KMS-11 (cell line): ENCODE data around the gene TCAP.
A peak's percentile ranks its signal among the peaks of the same experiment; 100 is the strongest.

Experiments
- H2AFZ ChIP-seq: fragments of 200-600 bp; sonication (generic); 2 replicates; pipeline ENCODE4 v1.6.1; 2016; ENCODE audit warnings: antibody characterized with exemption, mixed run types, low read depth
- H3K27ac ChIP-seq: fragments of 200-600 bp; sonication (generic); 2 replicates; pipeline ENCODE4 v1.6.1; 2016; ENCODE audit warnings: mild to moderate bottlenecking, mixed run types
- H3K27me3 ChIP-seq: fragments of 200-600 bp; sonication (generic); 2 replicates; pipeline ENCODE4 v1.6.1; 2017; ENCODE audit warnings: mild to moderate bottlenecking, low read depth, mixed run types, moderate library complexity; ENCODE audit not compliant: insufficient read depth
- H3K36me3 ChIP-seq: fragments of 200-600 bp; sonication (generic); 2 replicates; pipeline ENCODE4 v1.6.1; 2017; ENCODE audit warnings: mild to moderate bottlenecking, mixed run types; ENCODE audit not compliant: insufficient read depth
- H3K4me1 ChIP-seq: fragments of 200-600 bp; sonication (generic); 2 replicates; pipeline ENCODE4 v1.6.1; 2016; ENCODE audit warnings: mild to moderate bottlenecking, low read depth, mixed run types; ENCODE audit not compliant: poor library complexity, severe bottlenecking
- H3K4me2 ChIP-seq: fragments of 200-600 bp; sonication (generic); 2 replicates; pipeline ENCODE4 v1.7.0; 2016; ENCODE audit warnings: mild to moderate bottlenecking, mixed run types
- H3K4me3 ChIP-seq: fragments of 200-600 bp; sonication (generic); IDR thresholded peaks from 2 replicates; pipeline ENCODE4 v1.6.1; 2017; ENCODE audit warnings: low read depth, low read length, mixed read lengths; ENCODE audit not compliant: insufficient read depth
- H3K79me2 ChIP-seq: fragments of 200-600 bp; sonication (generic); 2 replicates; pipeline ENCODE4 v1.6.1; 2016; ENCODE audit warnings: low read depth, mixed run types; ENCODE audit not compliant: insufficient read depth
- H3K9ac ChIP-seq: fragments of 200-600 bp; sonication (generic); 2 replicates; pipeline ENCODE4 v1.6.1; 2016; ENCODE audit warnings: mild to moderate bottlenecking, mixed run types
- H4K20me1 ChIP-seq: fragments of 200-600 bp; sonication (generic); 2 replicates; pipeline ENCODE4 v1.6.1; 2016; ENCODE audit warnings: mild to moderate bottlenecking, mixed run types; ENCODE audit not compliant: insufficient read depth
- CTCF ChIP-seq: fragments of 200-600 bp; sonication (generic); conservative IDR thresholded peaks from 2 replicates; pipeline ENCODE4 v1.6.1; 2017; ENCODE audit warnings: low read depth, mild to moderate bottlenecking, antibody characterized with exemption, low read length, moderate library complexity, mixed read lengths

Gene TCAP

GRCh38 chr17:39702901-39703893 is 38.0 kb downstream of the TCAP start:
- Histone ChIP-seq H3K36me3 (no peaks in the 10 kb centered on the region), H3K27ac (peak overlapping the region; percentile 89), H4K20me1 (no peaks in the 10 kb centered on the region), H3K27me3 (no peaks in the 10 kb centered on the region), H3K4me1 (peaks cover 59% of the 10 kb centered on the region), H3K4me3 (no peak overlapping the region), H3K4me2 (peak overlapping the region; percentile 69), H2AFZ (peak overlapping the region; percentile 48; the same call in 1 of the 2 replicates), H3K79me2 (no peaks in the 10 kb centered on the region), H3K9ac (peak overlapping the region; percentile 49; the same call in 1 of the 2 replicates)
- no peak for TF ChIP-seq CTCF

- Histone ChIP-seq H3K4me1 (peaks cover 59% of the 10 kb centered on the region), H3K79me2 (no peaks in the 10 kb centered on the region), H3K36me3 (no peaks in the 10 kb centered on the region), H2AFZ (peak overlapping the region; percentile 48; the same call in 1 of the 2 replicates), H3K27ac (peak overlapping the region; percentile 89), H3K4me2 (peak overlapping the region; percentile 69), H3K4me3 (no peak overlapping the region), H4K20me1 (no peaks in the 10 kb centered on the region), H3K9ac (peak overlapping the region; percentile 49; the same call in 1 of the 2 replicates), H3K27me3 (no peaks in the 10 kb centered on the region)
- no peak for TF ChIP-seq CTCF
These were observed 38.8 kb downstream of the TCAP start for GRCh38 chr17:39703913-39704312.

- Histone ChIP-seq H3K36me3 (no peaks in the 10 kb centered on the region), H3K27ac (peak overlapping the region; percentile 89), H3K4me1 (peaks cover 59% of the 10 kb centered on the region), H3K27me3 (no peaks in the 10 kb centered on the region), H3K9ac (no peak overlapping the region; the same call in 1 of the 2 replicates), H3K79me2 (no peaks in the 10 kb centered on the region), H3K4me2 (no peak overlapping the region; the same call in 1 of the 2 replicates), H3K4me3 (no peak overlapping the region), H2AFZ (no peak overlapping the region), H4K20me1 (no peaks in the 10 kb centered on the region)
- no peak for TF ChIP-seq CTCF
These were observed 39.8 kb downstream of the TCAP start for GRCh38 chr17:39704821-39705551.

GRCh38 chr17:39705786-39706348 is 40.7 kb downstream of the TCAP start:
- no peak overlapping the region for H3K9ac ChIP-seq
- no peaks in the 10 kb centered on the region for H3K36me3 ChIP-seq
- no peaks in the 10 kb centered on the region for H3K79me2 ChIP-seq

More at GRCh38 chr17:39705786-39706348, 40.7 kb downstream of the TCAP start:
- H3K27ac ChIP-seq: no peak overlapping the region
- H2AFZ ChIP-seq: no peak overlapping the region
- H3K27me3 ChIP-seq: no peaks in the 10 kb centered on the region
- H3K4me1 ChIP-seq: peaks cover 59% of the 10 kb centered on the region
- no peak overlapping the region for H3K4me3 ChIP-seq
- no peak overlapping the region for H3K4me2 ChIP-seq
- TF ChIP-seq CTCF: no peak
- H4K20me1 ChIP-seq: no peaks in the 10 kb centered on the region
